B cell (primary cell): ENCODE measurements around the gene CSTF1. TPM values are rescaled to one million over a fixed set of nuclear protein-coding genes. Genes with fewer than 3 reads are reported as not detected.

ENCODE experiments used
- ATAC-seq: fragments of 200-7000 bp; cut with Tn5 transposase; one replicate; pipeline ENCODE4 v1.10.0; 2021; ENCODE audit warnings: low read depth, mild to moderate bottlenecking, moderate number of reproducible peaks, moderate library complexity
- CTCF ChIA-PET: fragments of 350-600 bp; sonication (Branson Sonifier 250); formaldehyde crosslinking; loops from one replicate; lab custom pipeline; 2021; ENCODE audit warnings: antibody characterized with exemption, inconsistent platforms; lab: Charles Lee
- POLR2A ChIA-PET: fragments of 350-600 bp; sonication (Branson Sonifier 250); formaldehyde crosslinking; loops from one replicate; lab custom pipeline; 2021; ENCODE audit warnings: antibody characterized with exemption; lab: Charles Lee
- DNase-seq: peaks from one replicate; pipeline ENCODE4 v3.0.0; 2013
- H2AFZ ChIP-seq: 2 replicates; pipeline ENCODE4 v1.6.1; 2012; ENCODE audit warnings: mild to moderate bottlenecking, low read depth, low read length; ENCODE audit not compliant: insufficient read depth, poor library complexity, severe bottlenecking
- H3K27ac ChIP-seq, 2 donors: 1 replicate in 1 of 2; 2 replicates in 1 of 2; pipeline ENCODE4 v1.5.1; 2012 to 2013; ENCODE audit warnings: low read length in 2 of 2, mild to moderate bottlenecking in 2 of 2, moderate library complexity in 1 of 2
- H3K27me3 ChIP-seq, 4 experiments: fragments of 200-600 bp in 1 of 4; sonication (generic) in 1 of 4; replicated peaks in 1 of 4; 1 replicate in 2 of 4; 2 replicates in 2 of 4; pipeline versions ENCODE4 v1.6.1 to v1.7.0; 2013 to 2016; ENCODE audit warnings: low read length in 3 of 4, mild to moderate bottlenecking in 2 of 4, mixed read lengths in 1 of 4, moderate library complexity in 1 of 4; ENCODE audit not compliant: insufficient read depth in 4 of 4, control insufficient read depth in 3 of 4; ENCODE audit errors: control extremely low read depth in 1 of 4
- H3K36me3 ChIP-seq, 2 experiments: replicated peaks in 1 of 2; 1 replicate in 1 of 2; 2 replicates in 1 of 2; pipeline versions ENCODE4 v1.6.1 to v1.7.1; 2013; ENCODE audit warnings: low read length in 1 of 2; ENCODE audit not compliant: insufficient read depth in 2 of 2, control insufficient read depth in 1 of 2; ENCODE audit errors: control extremely low read depth in 1 of 2, extremely low read depth in 1 of 2
- H3K4me1 ChIP-seq, 2 donors: fragments of 200-600 bp in 1 of 2; sonication (generic) in 1 of 2; 1 replicate in 1 of 2; 2 replicates in 1 of 2; pipeline versions ENCODE4 v1.5.1 to v1.6.1; 2013 to 2017; ENCODE audit warnings: low read length in 2 of 2; ENCODE audit not compliant: control insufficient read depth in 2 of 2, insufficient read depth in 2 of 2
- H3K4me2 ChIP-seq: replicated peaks from 2 replicates; pipeline ENCODE3; 2012; ENCODE audit warnings: mild to moderate bottlenecking, low read depth, low read length; ENCODE audit not compliant: poor library complexity, severe bottlenecking
- H3K4me3 ChIP-seq, 5 experiments: fragments of 200-600 bp in 1 of 5; sonication (generic) in 1 of 5; 1 replicate in 3 of 5; 2 replicates in 2 of 5; pipeline versions ENCODE4 v1.5.1 to v1.7.0; 2011 to 2016; ENCODE audit warnings: low read length in 4 of 5, mild to moderate bottlenecking in 4 of 5, low read depth in 2 of 5, control low read depth in 1 of 5, moderate library complexity in 1 of 5; ENCODE audit not compliant: insufficient read depth in 1 of 5; ENCODE audit errors: control extremely low read depth in 1 of 5, extremely low read depth in 1 of 5
- H3K79me2 ChIP-seq: fragments of 200-600 bp; sonication (generic); one replicate; pipeline ENCODE4 v1.6.0; 2016; ENCODE audit warnings: low read length; ENCODE audit not compliant: control insufficient read depth, insufficient read depth
- H3K9ac ChIP-seq: fragments of 200-600 bp; sonication (generic); 2 replicates; pipeline ENCODE4 v1.6.1; 2017; ENCODE audit warnings: mild to moderate bottlenecking, low read length, moderate library complexity
- H3K9me3 ChIP-seq, 3 donors: one replicate each; pipeline versions ENCODE4 v1.6.1 to v1.7.1; 2013; ENCODE audit warnings: low read length in 2 of 3; ENCODE audit not compliant: control insufficient read depth in 2 of 3, insufficient read depth in 1 of 3; ENCODE audit errors: control extremely low read depth in 1 of 3
- H4K20me1 ChIP-seq: 2 replicates; pipeline ENCODE4 v1.6.0; 2012; ENCODE audit warnings: mild to moderate bottlenecking, low read length; ENCODE audit not compliant: insufficient read depth, control insufficient read depth, poor library complexity, severe bottlenecking
- H3K27ac Mint-ChIP-seq: one replicate; pipeline ENCODE4 v1.8.0; 2021; ENCODE audit warnings: mixed read lengths
- H3K27me3 Mint-ChIP-seq: one replicate; pipeline ENCODE4 v1.8.0; 2021; ENCODE audit warnings: mixed read lengths
- H3K4me1 Mint-ChIP-seq: one replicate; pipeline ENCODE4 v1.8.0; 2021; ENCODE audit warnings: mixed read lengths
- H3K4me3 Mint-ChIP-seq: one replicate; pipeline ENCODE4 v1.8.0; 2021; ENCODE audit warnings: mixed read lengths
- H3K9me3 Mint-ChIP-seq: one replicate; pipeline ENCODE4 v1.8.0; 2022; ENCODE audit warnings: mixed read lengths; ENCODE audit not compliant: insufficient read depth
- CTCF ChIP-seq: fragments of 200-600 bp; IDR thresholded peaks from one replicate; pipeline ENCODE4 v1.8.0; 2022; ENCODE audit warnings: antibody characterized with exemption, mild to moderate bottlenecking
- EZH2 ChIP-seq: IDR thresholded peaks from 2 replicates; pipeline ENCODE4 v1.6.1; 2012; ENCODE audit warnings: borderline replicate concordance, low read depth, mild to moderate bottlenecking, moderate library complexity, low read length; ENCODE audit not compliant: insufficient read depth, poor library complexity, severe bottlenecking
- WGBS: methylation state at CpG from one replicate; pipeline ENCODE4 v1.1.5; 2013; ENCODE audit warnings: missing lambda C conversion rate; ENCODE audit not compliant: insufficient coverage; 5-methylcytosine and 5-hydroxymethylcytosine counted together
- intact Hi-C: fragments of 100-400 bp; cut with micrococcal nuclease; formaldehyde crosslinking; loops from one replicate; pipeline ENCODE4 v1.10.0; 2022
- polyA plus RNA-seq: library from polyadenylated mRNA; depleted of rRNA; stranded (reverse); fragments of >200 nt; gene quantifications from 2 replicates; pipeline ENCODE4 v1.2.3, GENCODE V29; 2012
- total RNA-seq, 2 donors: library from RNA; stranded (reverse); fragments of 120-200 nt in 1 of 2; gene quantifications; 1 replicate in 1 of 2; 2 replicates in 1 of 2; pipeline versions ENCODE4 v1.2.3 to v1.2.4, GENCODE V29; 2013 to 2022

CSTF1 gene
- total and polyA plus RNA-seq, 2 donors (not counting 1 experiment from before 2014, with no cell fraction given) = 18.3 to 33.8 TPM

- CTCF ChIA-PET = interaction anchor here (1.1 kb wide), 1 partner anchor 13 kb away, joined by 4 read pairs; no protein-coding TSS in a partner anchor
- POLR2A ChIA-PET = interaction anchor here (1.3 kb wide), 1 partner anchor 57 kb away, joined by 3 read pairs; the partner anchor contains the start of gene RTF2
- peaks cover 3% of the 10 kb centered on the region for H3K79me2 ChIP-seq
- DNase-seq = peak; percentile 47
- Mint-ChIP-seq H3K4me3 (peak within 1 kb of the TSS; percentile 77), H3K4me1 (peaks cover 17% of the 10 kb centered on the region), H3K27me3 (no peaks in the 10 kb centered on the region), H3K27ac (peak within 1 kb of the TSS; percentile 66), H3K9me3 (no peaks in the 10 kb centered on the region)
- peak within 1 kb of the TSS; percentile 57 for H3K4me2 ChIP-seq
- peak; percentile 64 for ATAC-seq
- peak within 1 kb of the TSS; percentile 43 for H3K9ac ChIP-seq
- peak within 1 kb of the TSS; percentile 65 for H2AFZ ChIP-seq
- TF ChIP-seq CTCF (no peak), EZH2 (no peak)
- H4K20me1 ChIP-seq = no peaks in the 10 kb centered on the region
- peak within 1 kb of the TSS; percentile 49 to 54 for H3K27ac ChIP-seq
- no peaks in the 10 kb centered on the region for H3K27me3 ChIP-seq
- intact Hi-C loops = no loop called here
- peak within 1 kb of the TSS in 4 of 5 experiments; percentile 26 to 81 (median 38) for H3K4me3 ChIP-seq
- WGBS = 17% methylated on average over 4 of the region's 10 CpGs
- H3K9me3 ChIP-seq = no peaks in the 10 kb centered on the region
- peaks cover 12 to 21% of the 10 kb centered on the region in 2 donors for H3K4me1 ChIP-seq
- H3K36me3 ChIP-seq = peaks cover 7 to 12% of the 10 kb centered on the region in 2 experiments
These were observed 19.5 kb downstream of the CSTF1 start, which contains the start of gene CASS4 for GRCh38 chr20:56411759-56412472. Gene CASS4, plus strand, starts transcription at chr20:56412260. Its CDS starts 199 bp downstream, at chr20:56412459.

GRCh38 chr20:56412473-56412790 lies 20.0 kb downstream of the CSTF1 start:
- ATAC-seq = no peak
- no peak for TF ChIP-seq CTCF
- no peak for TF ChIP-seq EZH2
- ChIA-PET POLR2A (interaction anchor here (1.3 kb wide), 1 partner anchor 56 kb away, joined by 3 read pairs; the partner anchor contains the start of gene RTF2), CTCF (interaction anchor here (1.1 kb wide), 1 partner anchor 14 kb away, joined by 4 read pairs; no protein-coding TSS in a partner anchor)
- Histone ChIP-seq H3K36me3 (peaks cover 3 to 7% of the 10 kb centered on the region in 2 experiments), H3K27me3 (no peaks in the 10 kb centered on the region), H3K79me2 (no peaks in the 10 kb centered on the region), H3K4me3 (peak overlapping the region in 2 of 5 experiments; percentile 26 to 81), H4K20me1 (no peaks in the 10 kb centered on the region), H3K9ac (peak overlapping the region; percentile 43), H3K27ac (peak overlapping the region in 1 of 2 donors; percentile 54), H2AFZ (peak overlapping the region; percentile 65), H3K4me1 (peaks cover 12 to 21% of the 10 kb centered on the region in 2 donors), H3K4me2 (peak overlapping the region; percentile 57), H3K9me3 (no peaks in the 10 kb centered on the region)
- Mint-ChIP-seq H3K9me3 (no peaks in the 10 kb centered on the region), H3K27ac (peak overlapping the region; percentile 66), H3K4me1 (peaks cover 17% of the 10 kb centered on the region), H3K4me3 (peak overlapping the region; percentile 77), H3K27me3 (no peaks in the 10 kb centered on the region)
- intact Hi-C loops = no loop called here
- WGBS = 84% methylated on average over 7 of the region's 7 CpGs
- DNase-seq = no peak
